BLaER1 (cell line): Measurements from ENCODE around the gene DERL2.

ENCODE experiments used
- H3K27ac ChIP-seq: shearing (Covaris generic); formaldehyde crosslinking; 2 replicates; pipeline ENCODE4 v1.8.1; 2022
- H3K27me3 ChIP-seq: shearing (Covaris generic); formaldehyde crosslinking; 2 replicates; pipeline ENCODE4 v1.8.1; 2022
- H3K36me3 ChIP-seq: shearing (Covaris generic); formaldehyde crosslinking; 2 replicates; pipeline ENCODE4 v1.8.1; 2022
- H3K4me1 ChIP-seq: shearing (Covaris generic); formaldehyde crosslinking; 2 replicates; pipeline ENCODE4 v1.8.1; 2022
- H3K4me2 ChIP-seq: shearing (Covaris generic); formaldehyde crosslinking; 2 replicates; pipeline ENCODE4 v1.8.1; 2022
- H3K4me3 ChIP-seq: shearing (Covaris generic); formaldehyde crosslinking; 2 replicates; pipeline ENCODE4 v1.8.1; 2022
- H3K9ac ChIP-seq: shearing (Covaris generic); formaldehyde crosslinking; 2 replicates; pipeline ENCODE4 v1.8.1; 2022
- H3K9me3 ChIP-seq: shearing (Covaris generic); formaldehyde crosslinking; 2 replicates; pipeline ENCODE4 v1.8.1; 2022
- H4K20me1 ChIP-seq: shearing (Covaris generic); formaldehyde crosslinking; 2 replicates; pipeline ENCODE4 v1.8.1; 2022
- Cebpa-rat ChIP-seq: shearing (Covaris generic); IDR thresholded peaks from 2 replicates; pipeline ENCODE4 v1.8.1; 2022

The DERL2 gene

GRCh38 chr17:5485270-5486205 lies at the start of gene DERL2:
TSS of gene DERL2 (minus strand) at chr17:5486178. CDS start at chr17:5486161, 17 bp downstream.
- Histone ChIP-seq H3K4me2 (peak within 1 kb of the TSS; percentile 96), H3K9me3 (no peaks in the 10 kb centered on the region), H4K20me1 (peaks cover 25% of the 10 kb centered on the region; the same call in 1 of the 2 replicates), H3K27ac (peak within 1 kb of the TSS; percentile 94), H3K4me1 (peaks cover 36% of the 10 kb centered on the region), H3K4me3 (peak within 1 kb of the TSS; percentile 93), H3K27me3 (no peaks in the 10 kb centered on the region), H3K9ac (peak within 1 kb of the TSS; percentile 92), H3K36me3 (peaks cover 65% of the 10 kb centered on the region)
- no peak for TF ChIP-seq Cebpa-rat

GRCh38 chr17:5535436-5535835 lies 49.5 kb upstream of the DERL2 start:
- Histone ChIP-seq H3K9me3 (no peaks in the 10 kb centered on the region), H3K27me3 (no peaks in the 10 kb centered on the region), H4K20me1 (no peaks in the 10 kb centered on the region), H3K4me1 (no peaks in the 10 kb centered on the region), H3K4me3 (no peak overlapping the region), H3K4me2 (no peak overlapping the region), H3K9ac (no peak overlapping the region), H3K36me3 (peaks cover 89% of the 10 kb centered on the region), H3K27ac (no peak overlapping the region)
- no peak for TF ChIP-seq Cebpa-rat

GRCh38 chr17:5533486-5534315 lies 47.7 kb upstream of the DERL2 start:
- no peak for TF ChIP-seq Cebpa-rat
- H3K36me3 ChIP-seq = peaks cover 82% of the 10 kb centered on the region
- no peak overlapping the region for H3K27ac ChIP-seq
- H3K9ac ChIP-seq = no peak overlapping the region
- no peak overlapping the region for H3K4me3 ChIP-seq
- H3K9me3 ChIP-seq = no peaks in the 10 kb centered on the region
- H3K27me3 ChIP-seq = no peaks in the 10 kb centered on the region
- H3K4me1 ChIP-seq = no peaks in the 10 kb centered on the region
- H3K4me2 ChIP-seq = no peak overlapping the region
- H4K20me1 ChIP-seq = no peaks in the 10 kb centered on the region

GRCh38 chr17:5532581-5532980 lies 46.6 kb upstream of the DERL2 start:
- H3K9me3 ChIP-seq = no peaks in the 10 kb centered on the region
- no peak overlapping the region for H3K4me3 ChIP-seq
- H3K36me3 ChIP-seq = peaks cover 80% of the 10 kb centered on the region
- TF ChIP-seq Cebpa-rat = no peak
- H3K9ac ChIP-seq = no peak overlapping the region
- no peaks in the 10 kb centered on the region for H3K27me3 ChIP-seq
- 0 out of 2 replicates have a peak, but pooled peaks cover 2% of the 10 kb centered on the region for H3K4me1 ChIP-seq
- no peak overlapping the region for H3K27ac ChIP-seq
- H4K20me1 ChIP-seq = no peaks in the 10 kb centered on the region
- H3K4me2 ChIP-seq = no peak overlapping the region

- no peaks in the 10 kb centered on the region for H4K20me1 ChIP-seq
- no peak overlapping the region for H3K4me3 ChIP-seq
- no peak overlapping the region for H3K9ac ChIP-seq
- H3K4me2 ChIP-seq = no peak overlapping the region
- no peak for TF ChIP-seq Cebpa-rat
- H3K36me3 ChIP-seq = peaks cover 82% of the 10 kb centered on the region
- peaks cover 12% of the 10 kb centered on the region for H3K4me1 ChIP-seq
- H3K9me3 ChIP-seq = no peaks in the 10 kb centered on the region
- no peak overlapping the region for H3K27ac ChIP-seq
- H3K27me3 ChIP-seq = no peaks in the 10 kb centered on the region
These were observed 45.1 kb upstream of the DERL2 start for GRCh38 chr17:5531085-5531418.

- no peak for TF ChIP-seq Cebpa-rat
- no peak overlapping the region for H3K4me3 ChIP-seq
- H3K27ac ChIP-seq = no peak overlapping the region
- no peaks in the 10 kb centered on the region for H3K9me3 ChIP-seq
- no peak overlapping the region for H3K9ac ChIP-seq
- H3K27me3 ChIP-seq = no peaks in the 10 kb centered on the region
- H3K36me3 ChIP-seq = peaks cover 82% of the 10 kb centered on the region
- H3K4me1 ChIP-seq = peaks cover 12% of the 10 kb centered on the region
- H4K20me1 ChIP-seq = no peaks in the 10 kb centered on the region
- no peak overlapping the region for H3K4me2 ChIP-seq
These were observed 44.5 kb upstream of the DERL2 start for GRCh38 chr17:5530265-5531084.

GRCh38 chr17:5527601-5528250 lies 41.7 kb upstream of the DERL2 start:
- Histone ChIP-seq H3K36me3 (peaks cover 89% of the 10 kb centered on the region), H3K9me3 (no peaks in the 10 kb centered on the region), H3K4me3 (no peak overlapping the region), H3K4me1 (peaks cover 12% of the 10 kb centered on the region), H3K27ac (no peak overlapping the region), H3K4me2 (no peak overlapping the region), H3K9ac (no peak overlapping the region), H3K27me3 (no peaks in the 10 kb centered on the region), H4K20me1 (no peaks in the 10 kb centered on the region)
- no peak for TF ChIP-seq Cebpa-rat

GRCh38 chr17:5526821-5527598 lies 41.0 kb upstream of the DERL2 start:
- Histone ChIP-seq H3K27ac (no peak overlapping the region), H3K27me3 (no peaks in the 10 kb centered on the region), H3K4me2 (no peak overlapping the region; the same call in 1 of the 2 replicates), H3K4me1 (peaks cover 12% of the 10 kb centered on the region), H3K9ac (no peak overlapping the region), H3K36me3 (peaks cover 89% of the 10 kb centered on the region), H3K4me3 (no peak overlapping the region), H4K20me1 (no peaks in the 10 kb centered on the region), H3K9me3 (no peaks in the 10 kb centered on the region)
- no peak for TF ChIP-seq Cebpa-rat
